Germinal center (tissue), 1 donor: ENCODE results near the gene ARHGAP12.
"Not testable (repeated sequence)": the region's sequence is repeated elsewhere in the genome, so short reads cannot be mapped to it uniquely, and the experiment has no call there.

Experiments used
- DNase-seq: peaks from one replicate; pipeline ENCODE4 v3.0.0; 2012; ENCODE audit warnings: mixed read lengths, low spot score

The ARHGAP12 gene

DNA sequence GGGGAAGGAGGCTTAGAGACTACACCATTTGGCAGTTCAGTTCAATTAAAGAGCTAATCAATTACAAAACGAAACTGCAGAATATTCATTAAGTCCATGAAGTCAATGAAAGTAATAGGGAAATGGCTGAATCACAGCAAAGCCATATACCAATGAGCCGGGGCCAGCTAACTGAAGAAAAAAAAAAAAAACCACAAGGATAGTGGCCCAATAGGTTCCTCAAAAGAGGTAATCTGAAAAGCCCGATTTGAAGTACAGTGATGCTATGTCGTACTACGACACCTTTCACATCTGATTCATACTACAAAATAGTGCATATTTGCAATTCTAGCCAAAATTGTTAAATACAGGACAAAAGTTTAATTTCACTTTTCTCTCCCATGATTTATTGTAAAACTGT is 2.5 kb downstream of the ARHGAP12 start:
- DNase-seq = no peak

DNA sequence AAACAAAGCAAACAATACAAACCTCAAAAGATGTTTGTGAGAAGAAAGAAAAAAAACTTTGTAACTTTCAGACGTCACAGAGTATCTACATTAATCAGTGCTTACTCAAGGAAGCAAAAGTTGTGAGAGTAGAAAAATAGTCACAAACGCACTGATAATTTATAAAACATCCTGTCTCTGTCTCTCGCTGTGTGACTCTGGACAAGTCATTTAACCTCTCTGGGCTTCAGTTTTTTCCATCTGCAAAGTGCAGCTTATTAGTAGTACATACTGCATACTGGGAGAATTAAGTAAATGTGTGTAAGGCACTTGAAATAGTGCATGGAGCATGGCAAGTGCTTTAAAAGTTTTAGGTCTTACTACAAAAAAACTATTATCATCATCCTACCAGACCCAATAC is 3.8 kb downstream of the ARHGAP12 start:
- no peak for DNase-seq

DNA sequence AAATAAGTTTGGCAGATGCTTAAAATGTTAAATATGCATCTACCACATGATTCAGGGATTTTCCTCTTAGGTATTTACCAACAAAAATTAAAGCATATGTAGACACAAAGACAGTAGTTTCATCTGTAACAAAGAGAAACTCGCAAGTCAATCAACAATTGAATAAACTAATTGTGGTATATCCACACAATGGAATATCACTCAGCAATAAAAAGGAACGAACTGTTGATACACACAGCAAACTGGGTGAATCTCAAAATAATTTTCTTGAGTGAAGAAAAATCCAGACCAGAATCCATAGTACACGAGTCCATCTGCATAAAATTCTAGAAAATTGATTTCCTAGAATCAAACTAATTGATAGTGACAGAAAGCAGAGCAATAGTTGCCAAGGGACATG is 5.2 kb downstream of the ARHGAP12 start:
- no peak for DNase-seq

DNA sequence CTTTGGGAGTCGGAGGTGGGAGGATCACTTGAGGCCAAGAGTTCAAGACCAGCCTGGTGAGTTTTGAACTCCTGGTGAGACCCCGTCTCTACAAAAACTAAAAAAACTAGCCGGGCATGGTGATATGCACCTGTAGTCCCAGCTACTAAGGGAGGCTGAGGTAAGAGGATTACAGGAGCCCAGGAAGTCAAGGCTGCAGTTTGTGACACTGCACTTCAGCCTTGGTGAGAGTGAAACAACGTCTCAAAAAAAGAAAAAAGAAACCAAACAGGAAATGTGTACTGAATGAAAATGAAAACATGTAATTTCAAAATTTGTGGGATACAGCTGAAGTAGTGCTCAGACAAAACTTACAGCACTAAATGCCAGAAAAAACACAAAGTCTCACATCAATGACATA is 7.6 kb downstream of the ARHGAP12 start:
- no peak for DNase-seq

DNA sequence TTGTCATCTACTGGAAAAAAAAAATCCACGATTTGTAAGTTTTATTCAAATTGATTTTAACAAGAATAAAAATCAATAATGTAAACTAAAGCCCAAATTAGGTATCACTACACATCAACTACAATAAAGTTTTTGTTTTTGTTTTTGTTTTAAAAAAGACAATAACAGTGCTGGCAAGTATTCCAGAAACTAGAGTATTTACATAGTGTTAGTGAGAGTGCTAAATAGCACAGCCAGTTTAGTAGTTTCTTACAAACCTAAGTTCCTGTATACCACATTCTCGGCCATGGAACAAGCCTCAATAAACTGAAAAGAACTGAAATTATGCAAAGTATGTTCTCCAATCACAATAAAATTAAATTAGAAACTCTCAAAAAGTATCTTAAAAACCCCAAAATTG is 8.1 kb downstream of the ARHGAP12 start:
- no peak for DNase-seq

DNA sequence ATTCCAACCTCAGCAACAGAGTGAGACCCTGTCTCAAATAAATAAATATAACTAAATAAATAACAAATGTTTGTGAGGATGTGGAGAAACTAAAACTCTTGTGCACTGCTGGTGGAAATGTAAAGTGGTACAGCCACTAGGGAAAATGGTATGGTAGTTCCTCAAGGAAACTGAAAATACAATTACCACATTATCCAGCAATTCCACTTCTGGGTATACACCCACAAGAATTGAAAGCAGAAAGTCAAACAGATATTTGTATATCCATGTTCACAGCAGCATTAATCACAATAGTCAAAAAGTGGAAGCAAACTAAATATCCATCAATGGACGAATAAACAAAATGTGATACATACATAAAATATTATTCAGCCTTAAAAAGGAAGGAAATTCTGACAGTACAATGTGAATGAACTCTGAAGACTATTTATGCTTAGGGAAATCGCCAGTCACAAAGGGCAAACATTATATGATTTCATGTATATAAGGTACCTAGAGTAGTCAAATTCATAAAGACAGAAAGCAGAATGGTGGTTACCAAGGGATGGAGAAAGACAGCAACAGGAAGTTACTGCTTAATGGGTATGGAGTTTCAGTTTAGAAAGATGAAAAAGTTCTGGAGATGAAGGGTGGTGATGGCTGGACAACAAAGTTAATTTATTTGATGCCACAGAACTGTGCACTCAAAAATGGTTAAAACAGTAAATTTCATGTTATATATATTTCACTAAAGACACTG is 9.8 kb downstream of the ARHGAP12 start:
- DNase-seq = no peak

DNA sequence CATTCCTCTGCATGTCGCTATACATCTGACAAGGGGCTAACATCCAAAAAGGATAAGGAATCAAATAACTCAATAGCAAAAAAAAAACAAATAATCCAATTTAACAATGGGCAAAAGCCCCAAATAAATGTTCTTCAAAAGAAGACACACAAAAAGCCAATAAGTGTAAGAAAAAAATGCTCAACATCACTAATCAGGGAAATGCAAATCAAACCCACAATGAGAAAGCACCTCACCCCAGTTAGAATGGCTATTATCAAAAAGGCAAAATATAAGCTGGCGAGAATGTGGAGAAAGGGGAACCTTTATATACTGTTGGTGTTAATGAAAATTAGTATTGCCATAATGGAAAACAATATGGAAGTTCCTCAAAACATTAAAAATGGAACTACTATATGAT is 14.3 kb downstream of the ARHGAP12 start:
- no peak for DNase-seq

DNA sequence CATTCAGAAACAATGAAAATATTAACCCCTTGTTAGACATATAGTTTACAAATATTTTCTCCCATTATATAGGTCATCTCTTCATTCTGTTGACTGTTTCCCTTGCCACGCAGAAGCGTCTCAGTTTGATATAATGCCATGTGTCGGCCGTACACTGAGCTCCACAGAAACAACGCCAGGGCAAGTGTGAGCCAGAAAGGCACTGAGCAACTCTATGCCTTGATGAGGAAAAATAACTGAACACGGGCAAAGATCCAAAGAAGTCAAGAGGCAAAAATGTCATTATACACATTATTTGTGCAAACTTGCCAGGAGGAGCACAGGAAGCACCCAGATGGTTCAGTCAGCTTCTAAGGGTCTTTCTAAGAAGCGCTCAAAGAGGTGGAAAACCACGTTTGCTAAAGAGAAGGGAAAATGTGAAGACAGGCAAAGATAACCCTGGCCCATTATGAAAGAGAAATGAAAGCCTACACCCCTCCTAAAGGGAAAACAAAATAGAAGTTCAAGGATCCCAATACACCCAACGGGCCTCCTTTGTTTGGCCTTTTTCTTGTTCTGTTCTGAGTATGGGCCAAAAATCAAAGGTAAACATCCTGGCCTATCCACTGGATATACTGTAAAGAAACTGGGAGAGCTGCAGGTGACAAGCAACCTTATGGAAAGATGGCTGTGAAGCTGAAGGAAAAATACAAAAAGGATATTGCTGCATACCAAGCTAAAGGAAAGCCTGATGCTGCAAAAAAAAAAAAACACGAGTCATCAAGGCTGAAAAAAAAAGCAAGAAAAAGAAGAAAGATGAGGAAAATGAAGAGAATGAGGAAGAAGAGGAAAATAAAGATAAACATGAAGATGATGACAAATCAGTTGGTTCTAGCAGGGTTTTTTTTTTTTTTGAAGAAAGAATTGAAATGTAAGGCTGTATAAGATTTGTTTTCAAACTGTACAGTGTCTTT is 15.5 kb downstream of the ARHGAP12 start:
- no peak for DNase-seq

DNA sequence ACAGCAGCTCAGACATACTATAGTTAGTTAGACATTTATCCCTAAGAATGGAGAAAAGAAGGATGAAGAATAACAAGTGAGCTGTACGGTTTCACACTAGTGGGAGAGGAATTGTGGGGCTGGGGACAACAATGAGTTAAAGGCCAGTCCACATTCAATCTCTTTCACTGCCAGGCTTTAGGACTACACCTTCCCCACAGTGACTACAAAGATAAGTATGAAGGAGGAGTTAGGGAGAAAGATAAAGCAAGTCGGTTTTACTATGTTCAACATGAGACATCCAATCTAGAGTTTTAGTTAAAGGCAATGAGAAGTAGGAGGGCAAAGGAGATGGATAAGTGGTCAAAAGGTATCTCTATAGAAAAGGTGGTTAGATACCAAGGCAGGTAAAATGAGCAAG is 16.3 kb downstream of the ARHGAP12 start:
- no peak for DNase-seq

DNA sequence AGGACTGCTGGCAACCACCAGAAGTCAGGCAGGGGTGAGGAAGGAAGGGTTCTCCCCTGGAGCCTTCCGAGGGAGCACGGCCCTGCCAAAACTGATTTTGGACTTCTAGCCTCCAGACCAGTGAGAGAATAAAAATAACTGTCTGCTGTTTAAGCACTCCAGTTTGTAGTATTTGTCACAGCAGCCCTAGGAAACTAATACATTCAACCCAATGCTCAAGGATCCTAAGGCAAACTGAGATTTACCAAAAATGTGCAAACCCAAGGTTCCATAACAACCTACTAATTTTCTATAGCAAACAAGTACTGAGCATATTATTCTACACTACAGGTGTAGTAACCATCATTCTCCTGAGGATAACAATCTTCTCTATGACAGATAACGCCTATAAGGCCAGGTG is 18.6 kb downstream of the ARHGAP12 start:
- no peak for DNase-seq

DNA sequence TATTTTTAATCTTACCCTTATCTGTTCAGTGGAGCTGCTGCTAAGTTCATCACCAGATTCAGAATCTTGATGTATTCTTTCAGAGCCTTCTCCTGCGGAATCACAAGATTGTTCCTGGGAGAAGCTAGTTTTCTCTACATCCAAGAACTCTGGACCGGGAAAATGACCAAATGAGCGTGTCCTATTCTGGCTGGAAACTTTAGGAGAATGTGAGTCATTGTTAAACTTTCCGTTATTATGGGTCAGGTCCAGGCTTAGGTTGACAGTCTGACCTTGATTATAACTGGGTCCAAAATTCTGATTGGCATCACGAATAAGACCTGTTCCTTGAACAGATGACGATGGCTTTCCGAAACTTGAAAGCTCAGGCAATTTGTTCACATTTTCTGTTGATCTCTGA is 20.5 kb downstream of the ARHGAP12 start:
- no peak for DNase-seq

DNA sequence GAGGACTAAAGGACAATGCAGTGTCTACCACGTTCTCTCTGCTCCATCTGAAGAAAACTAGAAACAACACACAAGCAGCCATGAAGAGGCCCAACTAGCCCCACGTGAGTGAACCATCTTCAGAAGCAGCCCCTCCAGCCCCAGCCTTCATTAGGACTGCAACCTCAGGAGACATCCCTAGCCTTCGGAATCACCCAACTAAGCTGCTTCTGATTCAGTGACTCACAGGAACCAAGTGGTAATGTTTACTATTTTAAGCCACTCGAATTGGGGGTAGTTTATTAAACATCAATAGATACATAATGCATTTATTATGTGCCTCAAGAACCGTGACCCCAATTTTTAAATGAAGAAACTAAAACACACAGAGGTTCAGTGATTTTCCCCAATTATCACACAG is 22.6 kb downstream of the ARHGAP12 start:
- DNase-seq = no peak

DNA sequence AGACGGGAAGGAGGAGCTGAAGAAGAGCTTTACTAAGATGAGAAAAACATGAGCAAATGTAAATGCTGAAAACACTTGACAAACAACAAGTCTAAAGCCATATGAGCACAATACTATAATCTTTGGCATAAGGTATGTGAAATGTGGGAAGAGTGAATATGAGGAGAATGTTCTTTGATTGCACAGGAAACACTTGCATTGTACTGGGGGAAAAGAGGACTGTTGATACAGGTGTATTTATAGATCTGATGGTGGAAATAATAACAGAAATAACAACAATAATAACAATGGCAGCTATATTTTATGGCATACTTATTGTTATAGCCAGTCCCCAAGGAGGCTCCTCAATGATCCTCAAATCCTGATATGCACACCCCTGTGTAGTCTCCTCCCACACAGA is 23.0 kb downstream of the ARHGAP12 start:
- DNase-seq = no peak

DNA sequence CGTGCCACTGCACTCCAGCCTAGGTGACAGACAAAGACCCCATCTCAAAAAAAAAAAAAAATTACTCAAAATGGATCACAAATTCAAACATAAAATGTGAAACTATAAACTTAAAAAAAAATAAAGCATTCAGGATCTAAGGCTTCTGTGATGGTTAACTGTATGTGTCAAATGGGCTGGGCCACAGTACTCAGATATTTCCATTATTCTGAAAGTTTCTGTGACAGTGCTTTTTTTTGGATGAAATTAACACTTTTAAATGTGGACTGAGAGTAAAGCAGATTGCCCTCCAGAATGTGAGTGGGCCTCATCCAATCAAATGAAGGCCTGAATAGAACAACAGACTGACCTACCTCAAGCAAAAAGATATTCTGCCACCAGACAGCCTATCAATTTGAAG is 26.0 kb downstream of the ARHGAP12 start:
- no peak for DNase-seq

DNA sequence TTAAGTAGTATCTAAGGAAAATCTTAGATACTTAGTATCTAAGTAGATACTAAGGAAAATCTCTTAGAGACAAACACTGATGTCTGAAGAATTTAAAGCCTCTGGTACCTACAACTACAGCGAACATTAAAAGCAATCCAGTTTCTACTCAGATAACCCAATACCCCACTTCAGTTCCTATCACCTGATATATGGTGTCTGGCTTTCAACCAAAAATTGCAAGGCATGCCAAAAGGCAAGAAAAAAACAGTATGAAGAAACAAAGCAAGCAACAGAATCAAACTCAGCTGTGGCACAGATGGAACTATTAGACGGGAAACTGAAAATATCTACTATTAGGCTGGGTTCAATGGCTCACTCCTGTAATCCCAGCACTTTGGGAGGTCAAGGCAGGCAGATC is 31.1 kb downstream of the ARHGAP12 start:
- no peak for DNase-seq

DNA sequence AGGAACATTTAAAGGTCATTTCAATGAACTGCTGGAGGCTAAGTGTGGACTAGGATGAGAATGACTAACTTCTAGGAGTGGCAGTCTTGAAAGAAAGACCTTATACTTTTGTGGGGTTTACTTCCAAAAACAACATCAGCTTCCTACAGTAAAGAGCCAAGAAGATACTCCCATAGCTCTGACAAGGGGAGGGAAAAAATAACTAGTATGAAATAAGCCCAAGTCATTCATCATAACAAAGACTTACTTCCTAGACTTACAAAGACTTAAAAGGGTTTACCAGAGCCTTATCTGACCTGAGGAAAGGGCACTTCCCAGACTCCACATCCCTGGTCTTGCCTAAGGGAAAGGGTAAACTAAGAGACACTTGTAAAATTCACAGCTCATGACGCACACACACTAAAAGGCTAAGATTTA is 31.7 kb downstream of the ARHGAP12 start:
- DNase-seq = no peak

DNA sequence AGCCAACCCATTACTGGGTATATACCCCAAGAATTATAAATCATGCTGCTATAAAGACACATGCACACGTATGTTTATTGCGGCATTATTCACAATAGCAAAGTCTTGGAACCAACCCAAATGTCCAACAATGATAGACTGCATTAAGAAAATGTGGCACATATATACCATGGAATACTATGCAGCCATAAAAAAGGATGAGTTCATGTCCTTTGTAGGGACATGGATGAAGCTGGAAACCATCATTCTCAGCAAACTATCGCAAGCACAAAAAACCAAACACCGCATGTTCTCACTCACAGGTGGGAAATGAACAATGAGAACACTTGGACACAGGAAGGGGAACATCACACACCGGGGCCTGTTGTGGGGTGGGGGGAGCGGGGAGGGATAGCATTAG is 32.9 kb downstream of the ARHGAP12 start:
- not testable (repeated sequence) for DNase-seq

DNA sequence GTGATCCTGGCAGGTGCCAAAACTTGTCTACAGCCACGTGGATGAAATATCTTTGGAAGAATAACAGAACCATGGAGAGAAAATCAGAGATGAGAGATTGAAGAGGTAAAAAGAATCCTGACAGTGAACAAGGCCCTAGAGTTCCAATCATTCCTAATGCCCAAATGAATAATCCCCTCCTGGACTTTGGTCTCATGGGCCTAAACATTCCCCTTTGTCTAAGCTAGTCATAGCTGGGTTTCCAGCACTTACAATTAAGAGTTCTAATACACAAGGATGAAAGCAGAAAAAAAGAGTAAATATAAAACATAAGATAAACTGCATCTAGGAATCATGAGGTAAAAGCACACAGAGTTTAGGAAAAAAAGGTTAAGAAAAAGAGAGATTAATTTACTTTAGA is 40.2 kb downstream of the ARHGAP12 start:
- no peak for DNase-seq

DNA sequence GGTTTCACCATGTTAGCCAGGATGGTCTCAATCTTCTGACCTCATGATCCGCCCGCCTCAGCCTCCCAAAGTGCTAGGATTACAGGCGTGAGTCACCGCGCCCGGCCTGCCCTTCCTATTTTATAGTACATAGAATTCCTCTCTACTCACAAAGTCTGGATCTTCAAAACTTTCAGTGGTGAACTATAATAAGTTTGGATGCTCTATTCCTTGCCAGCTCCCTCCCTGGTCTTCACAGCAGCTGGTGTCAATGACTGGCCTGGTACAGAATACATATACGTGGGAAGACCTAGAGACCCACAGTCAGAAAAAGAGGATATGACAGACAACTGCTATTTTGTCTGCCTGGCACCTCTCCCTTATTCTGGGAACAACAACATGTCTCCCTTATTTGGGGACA is 40.8 kb downstream of the ARHGAP12 start:
- DNase-seq = no peak

DNA sequence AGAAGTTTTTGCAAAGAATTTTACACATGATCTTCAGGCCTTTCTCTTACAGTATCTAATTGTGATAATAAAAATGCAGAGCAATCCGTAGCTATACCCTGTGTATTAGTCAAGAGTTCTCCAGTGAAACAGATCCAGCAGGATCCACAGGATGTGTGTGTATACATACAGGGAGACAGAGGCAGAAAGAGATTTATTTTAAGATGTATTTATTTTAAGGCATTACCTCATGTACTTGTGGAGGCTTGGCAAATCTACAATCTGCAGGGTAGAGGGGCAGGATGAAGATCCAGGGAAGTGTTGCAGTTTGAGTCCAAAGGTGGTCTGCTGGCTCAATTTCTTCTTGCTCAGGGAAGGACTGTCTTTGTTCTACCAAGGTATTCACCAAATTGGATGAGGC is 41.7 kb downstream of the ARHGAP12 start:
- DNase-seq = no peak

DNA sequence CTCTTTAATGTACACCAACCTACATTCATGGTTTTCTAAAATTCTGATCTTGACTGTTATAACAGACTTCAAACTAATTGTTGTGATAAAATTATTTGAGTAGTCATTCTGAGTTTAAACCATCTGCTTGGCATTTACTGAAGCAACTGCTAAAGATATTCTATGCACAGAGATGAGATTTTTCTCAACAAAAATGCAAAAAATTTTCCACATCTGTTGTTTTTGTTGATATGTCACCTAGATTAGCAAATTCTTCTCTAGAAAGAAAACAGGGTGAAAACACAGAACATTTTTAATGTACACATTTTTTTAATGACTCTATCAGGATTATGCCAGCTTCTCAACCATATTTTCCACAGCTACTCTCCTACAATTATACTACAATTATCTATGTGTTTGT is 42.7 kb downstream of the ARHGAP12 start:
- DNase-seq = no peak

DNA sequence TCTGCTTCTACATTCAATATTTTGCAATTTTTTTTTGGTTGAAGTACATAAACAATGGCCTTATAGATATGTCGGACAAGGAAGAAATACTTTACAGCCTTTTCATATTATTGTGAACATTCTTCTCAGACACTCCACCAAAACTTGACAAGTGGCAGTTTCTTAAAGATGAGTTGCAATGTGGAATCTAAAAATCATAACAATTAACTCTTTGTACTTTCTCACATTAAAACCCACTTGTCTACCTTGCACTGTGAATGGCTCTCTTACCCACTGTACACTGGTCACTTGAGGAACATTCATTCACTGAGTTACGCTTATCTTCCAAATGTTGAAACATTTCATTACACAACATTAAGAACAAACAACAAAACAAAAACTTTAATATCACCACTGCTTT is 44.2 kb downstream of the ARHGAP12 start:
- no peak for DNase-seq

DNA sequence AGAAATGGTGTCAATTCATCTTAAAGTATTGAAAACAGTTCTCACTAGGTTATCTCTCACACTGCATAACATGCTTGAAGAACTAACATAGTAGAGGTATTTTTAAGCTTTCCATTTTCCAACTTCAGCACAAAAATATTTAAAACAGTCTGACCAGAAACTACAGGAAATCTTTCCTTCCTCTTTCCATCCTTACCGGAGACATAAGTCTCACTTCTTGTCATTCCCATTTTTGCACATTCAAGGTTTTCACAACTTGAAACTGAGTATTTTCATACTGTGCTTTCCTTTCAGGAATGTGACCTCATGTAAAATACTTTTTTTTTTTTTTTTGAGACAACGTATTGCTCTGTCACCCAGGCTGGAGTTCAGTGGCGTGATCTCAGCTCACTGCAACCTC is 45.2 kb downstream of the ARHGAP12 start:
- DNase-seq = no peak
